GM20431 (cell line): ENCODE data around the gene UNC5C.

Source experiments
- in situ Hi-C: fragments of 300-500 bp; cut with MseI, MboI; formaldehyde crosslinking; loops from one replicate; pipeline ENCODE4 v1.15.0; 2020; ENCODE audit warnings: low sequenced_read_pairs; ENCODE audit not compliant: unreplicated experiment

Gene UNC5C

DNA sequence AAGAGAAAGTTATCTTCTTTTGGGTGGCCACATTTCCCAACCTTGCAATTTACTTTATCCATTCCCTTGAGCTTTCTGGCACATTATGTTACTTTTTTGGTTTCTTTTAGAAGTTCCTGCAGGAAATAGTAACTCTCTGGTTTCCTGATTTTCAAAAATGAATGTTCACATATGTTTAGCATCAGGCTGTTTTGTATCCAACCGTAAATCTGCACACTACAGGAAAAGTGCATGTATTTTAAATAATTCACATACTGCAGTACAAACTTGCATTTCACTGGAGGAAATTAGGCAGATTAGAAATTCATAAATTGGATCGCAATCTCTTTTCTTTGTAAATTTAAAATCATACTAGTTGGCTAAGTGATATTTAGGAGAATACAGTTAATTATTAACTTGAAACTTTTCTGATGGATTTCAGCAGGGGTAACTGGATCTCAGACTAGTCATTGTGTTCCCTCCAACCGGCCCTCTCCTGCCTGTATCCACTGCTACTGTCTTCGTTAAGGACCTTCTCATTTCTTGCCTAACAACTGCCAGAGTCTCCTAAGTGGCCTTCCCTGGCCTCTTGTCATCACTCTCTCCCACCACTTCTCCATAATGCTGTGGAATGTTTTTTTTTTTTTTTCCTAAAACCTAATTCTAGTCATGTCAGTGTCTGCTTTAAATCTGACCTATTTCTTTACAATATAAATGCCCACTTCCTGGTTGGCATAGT, 137.2 kb downstream of the UNC5C start:
- in situ Hi-C loops = no loop called here

DNA sequence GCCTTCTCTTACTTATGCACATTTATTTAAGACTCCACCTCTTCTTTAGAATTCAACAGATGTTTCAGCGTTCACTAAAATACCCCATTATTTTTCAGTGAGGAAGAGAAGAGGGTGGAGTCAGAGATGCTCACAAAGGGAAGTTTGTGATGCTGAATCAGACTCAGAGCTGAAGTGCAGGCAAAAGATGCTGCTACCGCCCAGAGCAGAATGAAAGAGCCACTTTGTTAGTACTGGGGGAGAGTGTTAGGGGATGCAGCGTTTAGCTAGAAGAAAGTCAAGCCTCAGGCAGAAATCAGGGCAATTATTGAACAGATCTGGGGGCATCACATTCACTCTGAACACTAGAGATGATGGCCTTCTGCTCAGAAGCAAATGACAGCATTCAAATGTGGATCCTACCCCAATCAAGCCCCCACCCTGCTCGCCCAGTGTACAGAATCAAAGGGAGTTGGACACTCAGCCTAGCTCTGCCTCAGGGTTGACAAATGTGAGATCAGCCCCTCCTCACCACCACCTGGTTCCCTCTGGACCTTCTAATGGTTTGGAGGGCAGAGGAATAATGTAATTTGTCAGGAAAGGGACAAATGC, 138.3 kb downstream of the UNC5C start:
- in situ Hi-C loops = no loop called here

DNA sequence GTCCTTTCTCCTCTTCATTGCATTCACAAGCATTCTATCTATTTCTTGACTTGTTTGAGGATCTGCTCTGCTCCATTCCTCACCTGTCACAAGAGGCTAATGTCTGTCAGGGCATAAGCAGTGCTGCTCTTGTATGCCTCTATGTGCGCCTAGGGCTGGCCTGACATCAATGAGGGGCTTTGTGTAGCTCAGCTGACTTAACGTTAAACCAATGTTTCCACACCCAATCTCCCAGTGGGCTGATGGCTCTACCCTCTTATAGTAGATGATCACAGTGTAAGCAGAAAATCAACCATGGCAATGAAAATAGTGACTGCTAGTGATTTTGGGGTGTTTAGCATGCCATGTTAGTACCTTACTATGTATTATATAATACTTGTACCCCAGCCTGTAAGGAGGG, 139.0 kb downstream of the UNC5C start:
- in situ Hi-C loops = no loop called here

DNA sequence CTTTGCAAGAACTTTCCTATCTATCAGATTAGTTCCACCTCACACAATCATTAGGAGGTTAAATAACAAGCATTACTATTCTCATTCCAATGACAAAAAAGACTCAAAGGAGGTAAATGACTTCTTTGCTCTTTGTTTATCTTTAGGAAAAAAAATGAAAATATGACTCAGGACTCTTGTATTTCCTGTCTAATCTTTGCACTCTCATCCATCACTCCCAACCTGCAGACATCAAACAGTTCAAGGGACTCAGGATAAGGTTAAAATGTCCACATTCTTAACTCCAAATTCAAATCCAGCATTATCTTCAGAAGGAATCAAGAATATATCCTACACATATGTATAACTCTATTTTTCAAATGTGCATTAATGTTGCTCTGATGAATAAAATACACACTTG, 139.6 kb downstream of the UNC5C start:
- in situ Hi-C loops = no loop called here

DNA sequence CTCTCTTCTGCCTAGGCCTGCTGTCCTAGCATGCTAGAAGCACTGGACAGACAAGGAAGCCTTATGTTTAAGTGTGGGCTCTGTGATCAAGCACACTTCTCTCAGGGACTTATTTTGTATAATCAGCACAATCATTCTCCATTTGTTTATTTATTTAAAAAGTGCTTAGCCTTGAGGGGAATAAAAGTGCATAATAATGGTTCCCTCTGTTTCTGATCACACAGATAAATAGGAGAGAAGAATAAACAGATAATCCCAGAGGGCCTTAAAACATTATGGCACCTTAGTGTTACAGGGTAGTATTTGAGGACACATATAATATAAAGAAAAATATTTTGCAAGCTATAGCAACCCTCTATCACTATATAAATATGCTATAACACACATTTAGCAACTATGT, 146.5 kb downstream of the UNC5C start:
- in situ Hi-C loops = no loop called here

DNA sequence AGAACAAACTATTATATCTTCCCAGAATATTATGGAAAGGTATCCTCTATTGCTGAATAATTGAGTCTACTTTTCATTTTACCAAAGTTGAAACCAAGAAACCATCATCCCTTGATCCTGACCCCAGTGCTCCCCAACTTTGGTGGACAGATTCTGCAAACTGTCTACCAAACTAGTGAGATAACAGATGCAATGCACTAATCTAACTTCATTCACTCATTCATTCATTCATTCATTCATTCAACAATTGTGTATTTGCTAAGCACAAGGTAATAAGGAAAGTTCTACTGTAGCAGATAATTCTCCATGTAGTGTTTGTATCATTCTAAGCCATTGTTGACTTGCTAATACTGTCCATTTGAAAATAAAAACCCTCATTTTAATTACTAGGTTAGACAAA, 150.6 kb downstream of the UNC5C start:
- in situ Hi-C loops = no loop called here

DNA sequence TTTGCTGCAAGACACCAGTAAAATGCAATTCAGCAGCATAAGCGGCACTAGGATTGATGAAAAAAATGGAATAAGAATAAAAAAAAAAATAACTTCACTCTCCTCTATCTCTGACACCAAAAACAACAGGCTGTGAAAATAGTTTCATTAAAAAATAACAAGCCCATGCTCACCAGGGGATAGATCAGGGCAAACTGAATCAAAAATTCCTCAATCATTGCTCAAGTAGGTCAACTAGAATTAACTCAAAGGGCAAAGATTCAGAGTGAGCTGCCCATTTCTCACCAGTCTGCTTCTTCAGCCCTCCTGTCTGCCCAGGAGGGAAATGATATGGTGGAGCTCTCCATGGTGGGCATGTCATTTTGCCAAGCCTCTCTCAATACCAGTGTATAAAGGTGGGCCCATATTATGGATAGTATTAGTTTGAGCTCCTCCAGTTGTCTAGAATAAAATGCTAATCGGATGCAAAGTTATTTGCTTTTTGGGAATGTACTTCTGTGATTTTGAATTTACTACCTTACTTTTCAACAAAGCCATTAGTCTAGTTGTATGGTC, 153.9 kb downstream of the UNC5C start:
- in situ Hi-C loops = no loop called here

DNA sequence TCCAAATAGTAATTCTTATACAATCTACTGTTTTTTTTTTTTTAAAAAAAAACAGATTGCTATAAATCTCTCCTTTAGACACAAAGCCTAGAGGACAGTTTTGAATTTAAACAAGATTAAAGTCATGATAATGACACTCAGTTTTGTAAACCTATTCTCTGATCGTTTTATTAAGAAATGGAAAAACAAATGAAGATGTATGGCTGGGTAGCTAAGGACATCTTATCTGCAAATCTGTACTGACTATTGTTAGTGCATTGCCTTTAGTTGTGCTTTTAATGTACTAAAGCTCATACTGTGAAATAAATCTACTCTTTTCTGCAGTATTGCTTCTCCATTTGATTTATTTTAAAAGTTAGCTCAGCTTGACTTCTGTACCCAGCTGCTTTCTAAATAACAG, 155.0 kb downstream of the UNC5C start:
- in situ Hi-C loops = no loop called here

DNA sequence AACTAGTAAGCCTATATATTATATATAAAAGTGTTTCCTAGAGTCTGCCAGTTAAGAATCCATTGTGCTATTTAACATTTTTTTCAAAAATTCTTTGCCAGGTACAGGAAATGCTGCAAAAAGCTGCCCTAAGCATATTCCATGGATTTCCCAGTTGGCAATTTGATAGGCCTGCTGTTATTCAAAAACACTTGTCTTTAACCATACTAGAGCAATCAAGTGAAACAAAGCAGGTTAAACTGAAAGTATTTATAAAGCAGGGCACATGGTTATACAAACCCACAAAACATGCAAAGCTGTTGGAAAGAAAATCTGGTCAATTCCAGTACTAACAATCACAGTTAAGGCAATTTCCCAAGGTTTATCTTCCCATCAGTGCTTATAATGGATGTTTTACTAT, 159.9 kb downstream of the UNC5C start:
- in situ Hi-C loops = no loop called here

DNA sequence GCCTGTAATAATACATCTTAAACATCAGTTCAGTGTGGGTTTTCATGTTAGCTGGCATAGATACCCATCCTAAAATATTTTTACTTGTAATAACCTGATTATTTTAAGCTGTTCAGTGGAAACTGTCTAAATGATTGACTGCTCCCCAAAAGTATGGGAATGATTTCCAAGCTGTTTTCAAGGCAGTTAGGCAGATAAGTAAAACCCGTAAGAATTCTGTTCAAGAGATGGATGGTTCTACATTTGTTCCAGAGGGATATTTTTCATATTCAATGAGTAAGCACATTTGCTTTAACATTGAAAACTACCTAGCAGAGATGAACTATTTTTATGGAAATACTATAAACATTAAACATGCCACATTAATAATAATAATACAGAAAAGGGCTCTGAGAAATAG, 161.1 kb downstream of the UNC5C start:
- in situ Hi-C loops = no loop called here

DNA sequence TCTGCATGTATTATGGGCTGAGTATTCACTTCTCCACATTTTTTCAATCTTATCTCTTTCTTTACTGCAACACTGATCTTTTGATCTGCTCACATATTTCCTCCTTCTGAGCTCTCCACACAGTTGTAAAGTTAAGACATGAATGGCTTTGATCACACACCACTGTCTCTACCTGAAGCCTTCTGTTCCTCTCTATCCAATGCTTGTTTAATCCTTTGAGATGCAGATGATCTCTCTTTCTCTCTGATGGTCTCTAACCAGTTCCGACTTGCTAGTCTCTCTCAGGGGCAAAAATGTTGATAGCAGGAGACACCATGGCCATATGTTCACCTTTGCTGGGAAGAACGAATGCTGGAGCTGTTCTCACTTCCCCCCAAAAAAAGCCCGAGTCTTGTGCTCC, 162.4 kb downstream of the UNC5C start:
- in situ Hi-C loops = no loop called here

DNA sequence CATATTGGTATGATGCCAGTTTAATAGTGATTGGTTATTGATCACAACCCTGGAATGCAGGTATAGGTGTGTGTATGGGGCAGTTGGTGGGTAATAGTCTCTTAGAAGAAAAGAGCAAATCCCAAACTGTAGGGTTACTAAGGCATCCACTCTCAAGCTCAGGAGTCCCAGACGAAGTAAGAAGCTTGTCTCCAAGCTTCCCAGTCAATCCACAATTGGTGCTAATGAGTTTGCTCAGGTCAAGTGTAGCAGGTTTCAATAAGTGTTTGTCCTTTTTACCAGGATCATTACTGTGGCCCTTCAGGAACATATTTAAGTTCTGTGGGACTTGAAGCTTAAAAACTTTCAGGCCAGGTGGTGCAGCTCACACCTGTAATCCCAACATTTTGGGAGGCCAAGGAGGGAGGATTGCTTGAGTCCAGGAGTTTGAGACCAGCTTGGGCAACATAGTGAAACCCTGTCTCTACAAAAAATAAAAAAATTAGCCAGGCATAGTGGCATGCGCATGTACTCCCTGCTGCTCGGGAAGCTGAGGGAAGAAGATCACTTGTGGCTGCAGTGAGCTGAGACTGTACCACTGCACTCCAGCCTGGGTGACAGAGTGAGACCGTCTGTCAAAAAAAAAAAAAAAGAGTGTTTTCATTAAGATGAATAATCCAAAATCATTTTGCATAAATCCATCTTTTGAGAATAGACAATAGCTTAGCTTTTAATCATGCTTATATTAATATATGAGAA, 166.8 kb downstream of the UNC5C start:
- in situ Hi-C loops = no loop called here

DNA sequence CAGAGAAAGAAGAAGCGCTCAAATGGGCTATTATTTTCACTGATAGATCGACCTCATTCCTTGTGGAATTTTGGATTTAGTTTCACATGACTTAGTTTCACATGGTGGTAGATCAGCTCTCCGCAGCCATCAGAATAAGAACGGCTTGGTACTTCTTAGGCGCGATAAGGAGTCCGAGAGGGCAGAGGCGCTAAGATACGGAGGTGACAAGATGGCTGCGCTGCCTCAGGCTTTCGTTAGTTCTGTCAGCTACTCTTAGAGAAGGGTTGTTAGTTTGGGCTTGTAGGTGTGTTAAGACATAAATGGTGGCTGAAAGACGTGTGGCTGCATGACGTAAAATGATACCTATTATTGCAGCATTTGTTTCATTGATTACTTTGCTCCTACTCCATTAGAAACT, 169.1 kb downstream of the UNC5C start:
- in situ Hi-C loops = no loop called here

DNA sequence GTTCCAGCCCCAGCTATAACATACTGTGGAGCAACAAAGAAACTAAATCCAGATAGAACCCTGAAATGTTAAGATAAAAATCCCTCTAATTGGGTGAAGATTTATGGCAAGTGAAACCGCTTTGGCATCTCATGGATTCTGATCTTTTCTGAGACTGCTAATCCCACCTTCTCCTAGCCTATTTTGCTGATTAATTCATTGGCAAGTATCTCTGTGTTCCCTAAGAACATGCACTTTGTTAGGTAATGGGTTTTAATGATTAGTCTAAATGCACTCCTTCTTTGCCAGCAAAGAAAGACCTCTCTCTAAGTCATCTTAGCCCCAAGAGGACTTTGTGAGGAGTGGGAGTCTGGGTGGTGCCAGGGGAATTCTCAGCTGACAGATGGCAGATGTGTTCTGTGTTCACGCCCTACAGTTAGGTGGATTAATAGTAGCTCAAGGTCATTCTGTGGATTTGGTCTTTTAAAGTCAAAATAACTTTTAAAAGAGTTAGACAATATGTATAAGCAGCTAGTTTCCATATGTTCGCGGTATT, 171.3 kb downstream of the UNC5C start:
- in situ Hi-C loops = no loop called here

DNA sequence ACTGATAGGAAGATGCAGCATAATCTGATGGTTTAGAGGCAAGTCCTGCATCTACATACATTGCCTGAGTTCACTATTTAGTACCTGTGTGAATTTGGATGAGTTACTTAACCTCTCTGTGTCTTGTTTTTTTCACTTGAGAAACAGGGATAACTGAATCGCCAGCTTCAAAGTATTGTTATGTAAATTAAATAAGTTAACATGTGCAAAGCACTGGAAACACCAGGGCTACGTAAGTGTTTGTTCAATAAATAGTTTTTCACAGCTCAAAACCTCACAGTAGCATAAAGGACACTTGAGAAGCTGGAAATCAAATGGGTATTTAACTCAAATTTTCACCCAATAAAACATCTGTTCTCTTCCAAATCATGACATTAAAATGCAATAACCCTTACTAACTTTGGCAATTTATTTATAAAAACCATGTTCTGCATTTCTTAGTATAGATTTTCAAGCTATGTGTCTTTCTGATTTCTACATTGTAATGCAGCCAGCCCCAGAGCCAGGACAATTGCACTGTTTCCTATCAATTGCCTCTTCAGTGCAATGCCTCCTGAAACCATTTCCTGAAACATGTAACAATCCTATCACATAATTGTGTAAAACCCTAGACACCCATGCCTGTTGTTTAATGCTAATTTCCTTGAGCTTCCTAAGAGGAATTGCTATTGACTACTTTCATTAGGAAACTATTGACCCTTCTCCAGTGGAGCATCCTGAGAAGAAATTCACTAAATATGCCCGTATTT, 177.1 kb downstream of the UNC5C start:
- in situ Hi-C loops = no loop called here

DNA sequence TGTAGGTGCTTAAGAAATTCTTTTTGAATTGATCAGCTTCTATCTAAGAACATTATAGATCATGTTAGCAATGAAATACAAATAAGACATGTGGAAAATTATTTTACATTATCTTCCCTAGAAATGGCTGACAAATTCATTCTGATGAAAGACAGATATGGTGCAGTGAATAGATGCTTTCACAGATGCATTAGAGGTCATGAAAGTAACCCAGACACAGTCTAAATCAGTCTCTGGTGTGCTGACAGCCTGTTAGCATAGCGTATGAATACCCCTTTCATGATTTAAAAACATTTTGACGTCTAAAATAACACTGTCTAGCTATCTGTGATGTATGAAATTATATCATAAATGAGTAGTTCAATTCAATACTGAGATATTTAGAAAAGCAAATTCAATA, 180.9 kb downstream of the UNC5C start:
- in situ Hi-C loops = no loop called here

DNA sequence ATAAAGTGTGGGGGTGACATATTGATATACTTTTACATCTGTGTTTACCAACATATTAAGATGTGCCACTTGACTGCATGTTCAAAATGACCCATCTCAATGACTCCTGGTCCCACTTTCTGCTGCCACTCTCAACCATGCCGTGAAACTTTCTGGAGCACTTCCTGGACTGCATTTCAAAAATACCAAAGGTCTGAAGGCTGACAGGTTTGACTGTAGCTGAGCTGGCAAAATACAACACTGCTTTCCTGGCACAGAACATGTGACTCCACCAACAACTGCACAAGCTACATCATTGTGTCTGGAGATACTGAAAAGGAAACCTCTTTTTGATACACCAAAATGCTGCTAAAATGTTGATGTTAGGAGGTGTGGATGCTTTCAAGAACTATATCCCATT, 184.8 kb downstream of the UNC5C start:
- in situ Hi-C loops = no loop called here

DNA sequence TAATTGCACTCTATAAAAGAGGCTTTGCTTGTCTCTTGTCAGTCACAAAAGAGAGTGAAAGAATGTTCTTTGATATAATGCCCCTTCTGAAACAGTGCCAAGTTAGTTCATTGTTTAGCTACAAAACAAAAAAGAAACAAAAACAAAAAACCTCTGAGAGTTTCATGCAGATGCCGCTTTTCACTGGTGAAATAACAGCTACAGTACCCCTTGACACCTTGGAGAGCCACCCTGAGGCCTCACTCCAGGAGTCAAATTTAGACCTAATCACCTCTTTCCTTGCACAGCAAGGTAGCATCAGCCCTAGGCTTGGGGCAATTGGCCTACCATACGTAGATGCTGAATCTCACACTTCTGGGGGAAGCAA, 185.2 kb downstream of the UNC5C start:
- in situ Hi-C loops = no loop called here

DNA sequence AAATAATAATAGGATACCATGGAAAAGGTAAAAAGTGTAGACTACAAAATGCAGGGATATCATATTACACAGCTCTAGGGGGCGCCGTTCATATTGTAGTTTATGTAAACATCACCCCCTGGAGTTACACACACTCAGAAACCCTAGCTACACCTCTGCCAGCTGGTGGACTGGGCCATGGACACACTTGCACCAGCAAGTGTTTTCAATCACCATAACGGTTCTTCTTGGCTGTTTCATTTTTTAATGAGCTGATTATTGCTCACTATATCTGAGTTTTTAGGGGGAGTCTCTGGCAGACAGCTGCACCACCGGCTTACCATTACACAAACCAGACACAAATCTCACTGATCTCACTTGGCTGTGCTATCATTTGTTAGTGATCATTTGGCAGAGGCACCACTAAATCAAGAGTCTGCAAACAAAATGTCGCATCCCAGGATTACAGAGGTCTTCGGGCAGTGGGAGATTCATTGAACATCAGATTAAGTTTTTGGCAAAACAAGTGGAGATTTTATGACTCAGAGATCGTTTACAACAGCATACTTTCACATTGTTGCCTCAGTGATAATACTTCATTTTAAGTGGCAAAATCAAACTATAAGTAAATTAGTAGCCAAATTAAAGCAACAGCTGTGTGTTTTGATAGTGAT, 185.7 kb downstream of the UNC5C start:
- in situ Hi-C loops = no loop called here

DNA sequence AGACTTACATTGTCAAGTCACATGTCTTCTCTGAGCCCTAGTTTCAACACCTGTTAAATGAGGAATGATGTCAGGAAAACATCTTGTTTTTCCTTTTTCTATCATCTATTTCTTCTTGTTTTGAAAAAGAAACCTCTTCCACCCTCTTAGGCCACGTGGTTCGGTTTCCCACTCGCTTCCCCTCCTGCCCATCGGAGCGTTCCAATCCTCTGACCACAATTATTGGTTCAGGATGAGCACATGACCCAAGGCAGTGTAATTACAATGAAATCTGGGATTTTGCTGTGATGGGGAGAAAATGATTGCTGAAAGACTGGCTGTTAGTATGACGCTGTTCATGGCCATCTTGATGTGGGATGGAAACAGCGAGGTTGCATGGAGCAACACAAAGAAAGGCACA, 186.7 kb downstream of the UNC5C start:
- in situ Hi-C loops = no loop called here
